G401 (cell line): ENCODE results near the gene FBXL2. TPM values are rescaled to one million over a fixed set of nuclear protein-coding genes. Genes with fewer than 3 reads are reported as not detected.
"Not testable (repeated sequence)": the region's sequence is repeated elsewhere in the genome, so short reads cannot be mapped to it uniquely, and the experiment has no call there.

ENCODE experiments used
- DNase-seq: peaks from one replicate; pipeline ENCODE4 v3.0.0-alpha.2; 2015; ENCODE audit warnings: low spot score
- in situ Hi-C: cut with HindIII; loops from 2 replicates; pipeline ENCODE4 v1.10.0; 2016; ENCODE audit warnings: low sequenced_read_pairs, mixed read lengths
- total RNA-seq: library from RNA; depleted of rRNA; stranded (reverse); fragments of >200 nt; shearing (Covaris generic); gene quantifications from 2 replicates; pipeline ENCODE4 v1.2.3, GENCODE V29; 2014

FBXL2 gene
- total RNA-seq, 1 experiment from 2014 or later, result 23.2 TPM

DNA sequence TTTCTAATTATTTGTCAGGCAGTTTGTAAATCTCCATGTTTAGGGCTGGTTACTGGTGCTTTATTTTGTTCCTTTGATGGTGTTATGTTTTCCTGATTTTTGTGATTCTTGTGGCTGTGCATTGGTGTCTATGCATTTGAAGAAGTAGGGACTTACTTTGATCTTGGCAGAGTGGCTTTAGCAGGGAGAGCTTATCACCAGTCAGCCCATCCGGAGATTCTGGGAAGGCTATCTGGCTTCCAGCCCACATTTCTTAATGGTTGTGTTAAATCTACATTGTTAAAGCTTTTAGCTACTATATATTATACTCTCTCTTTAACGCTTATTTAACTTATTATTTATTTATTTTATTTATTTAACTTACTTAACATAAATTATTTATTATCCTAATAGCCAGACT lies 35.1 kb downstream of the FBXL2 start:
- in situ Hi-C loops, result no loop called here
- DNase-seq, result no peak

DNA sequence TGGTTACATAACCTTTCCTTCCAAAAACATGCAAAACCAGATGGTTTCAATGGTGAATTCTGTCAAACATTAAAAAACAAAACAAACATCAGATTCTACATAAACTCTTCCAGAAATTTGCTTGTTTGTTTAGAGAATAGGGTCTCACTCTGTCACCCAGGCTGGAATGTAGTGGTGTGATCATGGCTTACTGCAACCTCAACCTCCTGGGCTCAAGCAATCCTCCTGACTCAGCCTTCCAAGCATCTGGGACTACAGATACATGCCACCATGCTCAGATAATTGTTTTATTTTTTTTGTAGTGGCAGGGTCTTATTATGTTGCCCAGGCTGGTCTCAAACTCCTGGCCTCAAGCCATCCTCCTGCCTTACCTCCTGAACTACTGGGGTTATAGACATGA lies 36.1 kb downstream of the FBXL2 start:
- in situ Hi-C loops, result no loop called here
- no peak for DNase-seq

DNA sequence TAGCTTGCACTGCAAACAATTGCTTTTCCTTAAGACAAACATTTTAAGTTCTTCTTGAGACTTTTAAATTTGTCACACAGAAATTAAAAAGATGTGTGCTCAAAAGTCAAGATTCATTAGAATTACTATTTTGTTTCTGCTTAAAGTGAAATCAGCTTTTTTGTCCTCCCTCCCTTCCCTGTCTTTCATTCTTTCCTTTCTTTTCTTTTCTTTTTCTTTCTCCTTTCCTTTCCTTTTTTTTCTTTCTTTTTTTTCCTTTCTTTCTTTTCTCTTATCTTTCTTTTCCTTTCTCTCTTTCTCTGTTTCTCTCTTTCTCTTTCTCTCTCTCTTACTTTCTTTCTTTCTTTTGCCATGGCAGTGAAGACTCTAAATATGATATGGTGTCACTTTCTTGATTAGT lies 37.8 kb downstream of the FBXL2 start:
- no peak for DNase-seq

DNA sequence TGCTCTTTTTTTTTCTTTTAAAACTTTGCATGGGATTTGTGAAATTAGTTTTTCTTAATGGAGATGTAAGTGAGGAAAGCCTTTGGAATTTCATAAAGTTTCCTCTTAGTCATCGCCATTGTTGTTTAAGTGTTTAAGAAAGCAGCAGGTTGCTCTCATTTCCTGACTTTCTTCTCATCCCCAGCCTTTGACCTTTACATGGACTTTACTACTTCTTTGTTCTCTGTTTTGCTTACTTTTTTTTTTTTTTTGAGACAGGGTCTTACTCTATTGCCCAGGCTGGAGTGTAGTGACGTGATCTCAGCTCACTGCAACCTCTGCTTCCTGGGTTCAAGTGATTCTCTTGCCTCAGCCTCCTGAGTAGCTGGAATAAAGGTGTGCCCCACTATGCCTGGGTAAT lies 38.6 kb downstream of the FBXL2 start:
- no peak for DNase-seq
- in situ Hi-C loops, result no loop called here

More for the DNA sequence above, 37.8 kb downstream of the FBXL2 start:
- in situ Hi-C loops, result no loop called here

DNA sequence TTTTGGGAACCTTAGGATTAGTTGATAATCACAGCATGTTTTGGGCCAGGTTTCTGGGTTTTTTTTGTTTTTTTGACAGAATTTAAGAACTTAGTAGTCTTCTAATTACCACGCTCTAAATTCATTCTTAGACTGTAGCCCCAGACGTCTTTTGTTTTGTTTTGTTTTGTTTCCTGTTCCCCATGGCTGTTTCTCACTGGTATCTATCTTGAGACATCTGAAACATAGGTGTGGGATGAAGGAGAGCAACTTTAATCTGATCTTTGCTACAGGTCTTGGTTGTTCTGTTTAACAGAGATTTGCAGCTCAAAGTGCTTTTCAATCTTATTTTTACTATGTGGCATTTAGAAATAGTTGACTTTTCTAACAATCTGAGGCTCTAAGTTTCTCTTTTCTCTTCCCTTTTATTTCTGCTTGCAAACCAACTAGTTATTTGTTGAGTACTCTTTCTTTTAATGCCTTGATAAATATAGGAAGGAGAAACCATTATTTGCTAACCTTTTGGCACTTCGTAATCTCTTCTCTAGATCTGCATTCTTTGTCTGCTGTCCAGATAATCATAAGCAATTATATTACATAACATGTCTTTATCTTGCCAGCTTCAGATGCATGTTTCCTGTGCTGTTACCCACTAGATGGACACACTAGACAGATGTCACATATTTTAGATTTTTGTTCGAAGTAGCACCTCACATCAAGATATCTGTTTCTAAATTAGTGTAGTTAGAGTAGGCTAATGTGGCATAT lies 40.9 kb downstream of the FBXL2 start:
- in situ Hi-C loops, result no loop called here
- no peak for DNase-seq

DNA sequence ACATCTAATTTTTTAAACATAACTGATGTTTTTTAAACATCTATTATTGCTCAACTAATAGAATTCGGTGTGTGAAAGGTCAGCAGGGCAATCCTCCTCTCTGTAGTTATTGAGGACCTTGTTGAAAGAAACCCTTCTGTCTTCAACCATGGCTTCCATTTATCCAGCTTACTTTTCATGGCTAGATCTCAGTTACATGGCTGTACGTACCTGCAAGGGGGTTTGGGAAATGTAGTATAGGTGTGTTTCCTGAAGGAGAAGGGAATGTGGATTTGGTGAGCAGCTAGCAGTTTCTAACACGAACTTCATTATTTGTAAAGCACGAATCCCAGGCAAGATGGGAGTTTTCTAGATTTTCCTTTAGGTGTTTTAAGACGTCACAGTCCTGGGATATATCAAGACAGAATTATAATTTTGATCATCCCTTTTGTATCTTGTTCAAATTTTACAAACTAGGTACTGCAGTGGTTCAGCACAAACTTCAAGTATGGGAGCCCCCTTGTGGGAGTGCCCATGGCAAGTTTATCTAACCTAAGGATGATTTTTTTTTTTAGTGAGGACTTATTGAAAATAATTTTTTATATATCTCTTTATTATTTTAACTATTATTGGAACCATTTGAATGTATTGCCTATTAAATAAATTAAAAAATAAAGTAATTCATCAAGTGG lies 41.6 kb downstream of the FBXL2 start:
- in situ Hi-C loops, result no loop called here
- no peak for DNase-seq

DNA sequence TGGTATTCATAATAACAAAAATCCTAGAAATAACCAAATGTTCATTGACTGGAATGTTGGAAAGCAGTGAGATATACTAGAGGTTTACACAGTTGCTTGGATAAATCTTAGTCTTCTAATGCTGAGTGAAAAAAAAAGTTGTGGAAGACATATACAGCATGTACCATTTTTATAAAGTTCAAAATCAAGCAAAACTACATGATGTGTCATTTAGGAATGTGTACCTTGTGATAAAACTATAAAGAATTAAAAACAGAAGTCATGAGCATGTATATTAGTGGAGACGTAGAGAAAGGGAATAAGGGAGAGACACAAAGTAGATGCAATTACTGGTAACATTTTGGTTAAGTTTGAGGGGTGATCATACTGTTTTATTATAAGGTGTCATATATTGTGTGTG lies 45.2 kb downstream of the FBXL2 start:
- no peak for DNase-seq
- in situ Hi-C loops, result no loop called here

DNA sequence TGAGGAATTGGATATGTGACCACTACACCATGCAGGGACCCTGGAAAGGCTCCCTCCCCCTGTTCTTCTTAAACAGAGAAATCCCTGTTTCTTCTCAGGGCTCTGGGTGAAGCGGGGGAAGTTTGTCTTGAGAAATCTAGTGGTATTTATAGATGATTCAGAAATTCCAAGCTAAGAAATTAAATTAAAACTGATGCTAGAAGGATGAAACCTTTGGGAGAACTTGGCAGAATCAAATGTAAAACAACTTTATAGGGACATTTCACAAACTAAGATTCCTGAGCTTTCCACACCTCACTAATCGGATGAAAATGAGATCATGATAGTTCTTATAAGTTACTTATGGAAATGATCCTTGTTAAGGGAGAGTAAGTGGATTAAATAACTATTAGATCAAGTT lies 54.2 kb downstream of the FBXL2 start:
- no peak for DNase-seq
- in situ Hi-C loops, result no loop called here

DNA sequence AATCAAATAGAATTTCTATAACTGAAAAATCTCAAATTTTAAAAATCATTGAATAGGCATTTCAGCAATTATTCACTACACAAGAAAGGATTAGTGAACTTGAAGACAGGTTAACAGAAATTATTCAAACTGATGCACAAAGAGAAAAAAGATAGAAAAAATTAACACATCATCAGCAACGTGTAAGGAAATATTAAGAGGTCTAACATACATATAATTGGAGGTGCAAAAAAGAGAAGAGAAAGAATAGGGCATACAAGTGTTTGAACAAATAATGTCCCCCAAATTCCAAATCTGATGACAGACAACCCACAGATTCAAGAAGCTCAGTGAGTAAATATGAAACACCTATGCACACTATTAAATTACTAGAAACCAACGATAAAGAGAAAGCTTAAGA lies 57.1 kb downstream of the FBXL2 start:
- in situ Hi-C loops, result no loop called here
- DNase-seq, result no peak

DNA sequence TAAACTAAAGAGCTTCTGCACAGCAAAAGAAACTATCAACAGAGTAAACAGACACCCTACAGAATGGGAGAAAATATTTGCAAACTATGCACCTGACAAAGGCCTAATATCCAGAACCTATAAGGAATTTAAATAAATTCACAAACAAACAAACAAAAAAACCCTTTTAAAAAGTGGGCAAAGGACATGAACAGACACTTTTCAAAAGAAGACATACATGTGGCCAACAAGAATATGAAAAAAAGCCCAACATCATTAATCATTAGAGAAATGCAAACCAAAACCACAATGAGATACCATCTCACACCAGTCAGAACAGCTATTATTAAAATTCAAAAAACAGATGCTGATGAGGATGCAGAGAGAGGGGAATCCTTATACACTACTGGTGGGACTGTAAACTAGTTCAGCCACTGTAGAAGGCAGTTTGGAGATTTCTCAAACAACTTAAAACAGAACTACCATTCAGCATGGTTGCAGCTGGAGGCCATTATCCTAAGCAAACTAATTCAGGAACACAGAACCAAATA lies 61.8 kb downstream of the FBXL2 start:
- DNase-seq, in situ Hi-C loops: not testable (repeated sequence)

DNA sequence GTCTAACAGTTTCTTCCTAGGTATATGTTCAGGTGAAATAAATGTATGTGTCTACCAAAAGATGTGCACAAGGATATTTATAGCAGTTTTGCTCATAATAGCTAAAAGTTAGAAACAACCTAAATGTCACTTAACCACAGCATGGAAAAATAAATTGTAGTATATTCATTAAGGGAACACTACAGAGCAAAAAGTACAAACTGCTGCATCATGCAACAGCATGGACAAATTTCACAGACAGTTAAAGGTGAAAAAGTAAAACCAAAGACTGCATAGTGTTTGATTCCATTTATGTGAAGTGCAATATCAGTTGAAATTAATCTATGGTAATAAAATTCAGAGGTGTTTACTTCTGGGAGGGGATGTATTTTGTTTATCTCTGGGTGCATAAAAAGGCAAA lies 62.5 kb downstream of the FBXL2 start:
- no peak for DNase-seq
- in situ Hi-C loops, result no loop called here

DNA sequence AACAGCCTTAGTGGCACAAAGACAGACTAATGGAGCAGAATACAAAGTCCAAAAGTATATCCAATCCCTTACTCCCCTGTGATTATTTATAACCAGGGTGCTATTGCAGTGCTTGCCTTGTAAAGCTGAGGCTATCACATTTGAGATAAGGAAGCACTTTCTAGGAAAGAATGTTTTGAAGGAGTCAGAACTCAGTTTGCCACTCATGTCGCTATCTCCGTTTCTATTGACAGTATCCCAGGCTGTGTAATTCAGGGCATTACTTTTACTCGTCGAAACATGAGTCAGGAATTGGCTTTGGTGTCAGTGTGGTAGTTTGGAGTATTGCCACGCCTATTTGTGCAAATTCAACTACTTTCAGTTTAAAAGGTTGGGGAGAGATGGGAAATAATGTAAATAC lies 78.4 kb downstream of the FBXL2 start:
- in situ Hi-C loops, result no loop called here
- DNase-seq, result no peak

DNA sequence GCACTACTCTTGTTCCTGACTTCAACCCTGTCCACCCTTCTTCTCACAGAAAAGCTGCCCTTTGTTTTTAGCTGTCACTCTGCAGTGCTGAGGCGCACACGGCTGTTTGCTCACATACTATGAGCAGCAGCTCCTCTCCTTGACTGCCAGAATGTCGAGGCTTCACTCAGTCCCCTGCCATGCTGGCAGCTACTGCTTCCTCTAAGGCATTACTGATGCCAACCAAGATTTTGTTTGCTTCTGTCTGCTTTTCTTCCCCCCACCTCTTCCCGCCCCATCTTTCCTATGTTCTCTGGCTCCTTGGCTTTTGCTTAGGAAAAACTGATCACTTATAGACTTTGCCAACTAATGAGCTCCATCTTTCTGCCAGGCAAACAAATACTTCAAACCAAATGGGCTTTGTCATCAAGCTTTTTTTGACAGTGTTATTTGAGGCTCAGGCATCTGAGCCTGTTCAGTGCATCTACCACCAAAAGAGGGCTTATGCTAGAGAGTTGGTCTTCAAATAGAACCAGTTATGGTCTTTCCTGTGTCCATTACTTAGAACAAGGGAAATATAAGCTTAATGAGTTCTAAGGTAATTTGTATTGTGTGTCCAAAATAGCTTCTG lies 81.0 kb downstream of the FBXL2 start:
- DNase-seq, result peak; percentile 69
- in situ Hi-C loops, result no loop called here

DNA sequence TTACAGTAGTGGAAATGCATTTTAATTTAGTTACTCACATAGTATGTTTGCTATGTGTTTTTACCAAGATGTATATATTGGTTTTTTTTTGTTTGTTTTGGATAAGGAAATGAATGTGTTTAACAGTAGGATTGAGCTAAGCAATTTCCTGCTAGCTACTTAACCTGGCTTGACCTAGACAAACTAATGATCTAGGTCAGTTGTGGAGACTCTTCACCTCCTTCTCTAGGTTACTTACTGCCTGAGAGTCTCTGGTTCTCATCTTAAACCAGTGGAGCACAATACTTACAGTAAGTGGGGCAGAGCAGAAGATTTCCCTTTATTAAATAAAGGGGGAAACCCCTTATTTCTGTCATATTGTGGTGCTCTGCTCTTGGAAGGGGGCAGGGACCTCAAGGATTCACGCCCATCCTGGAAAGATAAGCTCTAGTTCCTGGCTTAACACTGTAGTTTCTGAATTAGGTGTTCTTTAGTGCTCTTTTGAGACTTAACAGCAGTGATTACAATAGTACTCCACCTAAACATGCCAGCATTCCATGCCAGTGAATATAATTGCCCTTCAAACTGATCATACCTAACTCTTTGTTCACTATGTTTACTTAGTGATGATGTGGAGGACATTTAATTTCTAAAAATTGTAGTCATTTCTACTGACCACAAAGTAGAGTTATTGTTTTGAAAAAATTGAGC lies 83.0 kb downstream of the FBXL2 start:
- no peak for DNase-seq
- in situ Hi-C loops, result no loop called here

DNA sequence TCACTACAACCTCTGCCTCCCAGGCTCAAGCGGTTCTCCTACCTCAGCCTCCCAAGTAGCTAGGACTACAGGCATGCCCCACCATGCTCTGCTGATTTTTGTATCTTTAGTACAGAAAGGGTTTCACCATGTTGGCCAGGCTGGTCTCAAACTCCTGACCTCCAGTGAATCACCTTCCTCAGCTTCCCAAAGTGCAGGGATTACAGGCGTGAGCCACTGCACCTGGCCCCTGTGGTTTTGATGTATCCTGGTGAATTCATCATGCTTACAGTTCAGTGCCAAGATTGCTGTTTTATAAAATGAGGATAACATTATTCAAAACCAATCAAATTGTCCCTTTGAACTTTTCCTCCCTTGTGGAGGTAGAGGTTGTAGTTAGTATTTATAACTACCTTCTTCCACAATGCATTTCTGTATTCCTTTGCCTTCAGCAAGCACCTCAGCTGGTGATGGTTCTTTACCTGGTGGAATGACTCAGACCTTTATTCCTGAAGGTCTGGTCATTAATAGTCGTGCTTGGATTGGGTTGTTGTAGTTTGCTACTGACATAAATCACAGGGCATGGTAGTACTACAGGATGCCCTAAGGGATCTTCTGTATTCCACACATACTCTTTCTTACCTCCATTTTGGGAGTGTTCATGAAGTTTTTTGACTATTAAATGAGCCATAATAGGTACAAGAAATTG lies 86.0 kb downstream of the FBXL2 start:
- in situ Hi-C loops, result no loop called here
- no peak for DNase-seq

DNA sequence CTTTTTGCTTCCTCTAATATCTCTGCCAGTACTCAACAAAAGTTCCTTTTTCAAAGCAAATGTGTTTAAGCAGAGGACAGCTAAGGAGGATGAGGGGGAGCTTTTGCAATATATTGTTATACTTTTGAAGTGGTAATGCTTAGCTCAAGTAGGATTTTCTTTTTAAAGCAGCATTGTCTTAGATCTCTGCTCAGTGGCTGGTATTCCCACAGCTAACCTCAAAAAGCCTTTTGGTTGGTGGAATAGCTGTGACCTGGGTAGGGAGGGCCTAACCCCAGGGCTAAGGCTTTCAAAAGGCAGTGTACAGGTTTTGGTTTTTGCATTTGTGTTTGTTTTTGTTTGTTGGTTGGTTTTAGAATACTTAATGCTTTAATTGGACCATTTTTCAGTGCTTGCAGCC lies 86.8 kb downstream of the FBXL2 start:
- in situ Hi-C loops, result no loop called here
- DNase-seq, result no peak

DNA sequence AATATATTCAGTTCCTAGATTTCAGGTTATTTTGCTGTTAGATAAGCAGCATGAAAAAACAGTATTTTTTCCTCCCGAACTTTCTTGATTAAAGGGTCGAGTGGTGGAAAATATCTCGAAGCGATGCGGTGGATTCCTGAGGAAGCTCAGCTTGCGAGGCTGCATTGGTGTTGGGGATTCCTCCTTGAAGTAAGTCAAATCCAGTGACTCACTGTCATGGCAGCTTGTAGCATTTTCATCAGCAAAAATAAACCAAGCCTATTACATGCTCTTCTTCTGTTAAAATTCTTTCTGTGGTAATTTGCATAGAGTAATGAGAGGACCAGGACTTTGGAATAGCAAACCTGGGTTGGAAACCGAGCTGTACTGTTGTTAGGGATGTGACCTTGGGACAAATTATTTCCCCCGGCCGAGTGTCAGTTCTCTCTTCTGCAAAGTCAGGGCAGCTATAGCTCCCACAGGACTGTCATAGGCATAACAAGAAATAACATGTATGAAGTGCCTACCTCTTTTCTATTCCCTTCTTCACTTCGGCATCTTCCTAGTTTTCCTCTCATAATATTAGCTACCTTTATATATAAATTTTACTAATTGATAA lies 87.4 kb downstream of the FBXL2 start:
- DNase-seq, result no peak
- in situ Hi-C loops, result no loop called here

DNA sequence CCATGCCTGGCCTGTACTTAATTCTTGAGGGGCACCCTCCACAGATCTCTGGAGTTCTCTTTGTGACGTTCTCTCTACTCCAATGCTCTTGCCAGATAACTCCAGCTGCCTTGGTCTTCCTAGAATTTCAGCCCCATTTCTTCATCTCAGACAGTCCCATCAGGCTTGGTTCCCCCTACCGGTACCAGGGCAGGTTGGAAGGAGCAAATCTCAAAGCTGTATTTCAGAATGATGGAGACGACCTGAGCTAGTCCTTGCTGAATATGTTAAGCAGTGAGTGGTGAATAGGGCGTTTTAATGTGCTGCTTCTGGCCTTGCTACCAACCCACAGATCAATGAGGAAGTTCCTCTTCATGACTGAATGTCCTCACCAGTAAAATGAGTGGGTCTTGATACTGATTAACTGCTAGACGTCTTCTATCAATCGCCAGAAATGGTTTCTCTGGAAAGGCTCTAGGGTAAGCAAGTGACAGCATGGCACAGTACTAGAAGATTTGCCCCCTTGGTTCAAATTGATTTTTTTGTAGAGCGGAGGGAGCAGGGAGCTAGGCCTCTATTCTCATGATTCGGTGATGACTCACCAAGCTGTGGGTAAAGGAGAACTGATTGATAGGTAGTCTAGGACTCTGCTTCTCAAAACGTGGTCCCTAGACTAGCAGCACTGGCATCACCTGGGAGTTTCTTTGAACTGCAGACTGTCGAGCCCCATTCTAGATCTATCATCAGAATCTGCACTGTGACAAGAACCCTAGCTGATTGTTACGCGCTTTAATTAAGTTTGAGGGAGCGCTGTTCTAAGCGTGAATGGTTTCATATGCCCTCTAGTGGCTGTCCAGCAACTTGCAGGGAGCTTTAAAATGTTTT lies 95.2 kb downstream of the FBXL2 start:
- in situ Hi-C loops, result no loop called here
- peak; percentile 70 for DNase-seq
